Measurements from ENCODE around the gene NET1. TPM values are rescaled to one million over a fixed set of nuclear protein-coding genes. Genes with fewer than 3 reads are reported as not detected.
"Not testable (repeated sequence)": the region's sequence is repeated elsewhere in the genome, so short reads cannot be mapped to it uniquely, and the experiment has no call there.

The NET1 gene
- total RNA-seq, 1 donor from 2014 or later: 86.2 TPM

- intact Hi-C loops (cut with DNase I): no loop called here
- no peak for DNase-seq (ENCODE audit: low spot score)
- ATAC-seq: no peak
Observed at GRCh38 chr10:5393529-5393928, 18.8 kb upstream of the NET1 start.

- ATAC-seq: no peak
- no peak for DNase-seq (ENCODE audit: low spot score)
- intact Hi-C loops (cut with DNase I): no loop called here
Observed at GRCh38 chr10:5395168-5395567, 17.2 kb upstream of the NET1 start.

- DNase-seq (ENCODE audit: low spot score): no peak
- ATAC-seq: no peak
- intact Hi-C loops (cut with DNase I): no loop called here
Observed at GRCh38 chr10:5396556-5397300, 15.6 kb upstream of the NET1 start.

- intact Hi-C loops (cut with DNase I): no loop called here
- ATAC-seq (no peak), DNase-seq (ENCODE audit: low spot score) (no peak)
Observed at GRCh38 chr10:5399332-5399731, 13.0 kb upstream of the NET1 start.

- DNase-seq (ENCODE audit: low spot score) (no peak), ATAC-seq (no peak)
- intact Hi-C loops (cut with DNase I): no loop called here
Observed at GRCh38 chr10:5400468-5401240, 11.7 kb upstream of the NET1 start.

- ATAC-seq: no peak
- no peak for DNase-seq (ENCODE audit: low spot score)
- intact Hi-C loops (cut with DNase I): no loop called here
Observed at GRCh38 chr10:5402798-5403197, 9.6 kb upstream of the NET1 start.

- intact Hi-C loops (cut with DNase I): no loop called here
- ATAC-seq (no peak), DNase-seq (ENCODE audit: low spot score) (no peak)
Observed at GRCh38 chr10:5404208-5405041, 7.9 kb upstream of the NET1 start, which contains the start of gene TUBAL3. TSS of gene TUBAL3 (minus strand) at chr10:5404828. CDS start at chr10:5404792, 36 bp downstream.

- intact Hi-C loops (cut with DNase I): no loop called here
- no peak for ATAC-seq
- DNase-seq (ENCODE audit: low spot score): no peak
Observed at GRCh38 chr10:5406918-5407317, 5.4 kb upstream of the NET1 start.

GRCh38 chr10:5410787-5411186 is 1.6 kb upstream of the NET1 start:
- DNase-seq (ENCODE audit: low spot score); intact Hi-C loops (cut with DNase I); ATAC-seq: not testable (repeated sequence)

GRCh38 chr10:5411941-5412276 is 448 bp upstream of the NET1 start:
- intact Hi-C loops (cut with DNase I): no loop called here
- ATAC-seq (peak; percentile 38), DNase-seq (ENCODE audit: low spot score) (no peak)

- ATAC-seq (peak; percentile 22), DNase-seq (ENCODE audit: low spot score) (no peak)
- intact Hi-C loops (cut with DNase I): no loop called here
Observed at GRCh38 chr10:5413012-5413938, 918 bp downstream of the NET1 start.

GRCh38 chr10:5416981-5417380 is 4.6 kb downstream of the NET1 start:
- intact Hi-C loops (cut with DNase I): no loop called here
- ATAC-seq (no peak), DNase-seq (ENCODE audit: low spot score) (no peak)

GRCh38 chr10:5418584-5418983 is 6.2 kb downstream of the NET1 start:
- DNase-seq (ENCODE audit: low spot score): no peak
- no peak for ATAC-seq
- intact Hi-C loops (cut with DNase I): no loop called here

- intact Hi-C loops (cut with DNase I): no loop called here
- no peak for ATAC-seq
- DNase-seq (ENCODE audit: low spot score): no peak
Observed at GRCh38 chr10:5419466-5420094, 7.2 kb downstream of the NET1 start.

- ATAC-seq: no peak
- DNase-seq (ENCODE audit: low spot score): no peak
- intact Hi-C loops (cut with DNase I): no loop called here
Observed at GRCh38 chr10:5423771-5424170, 11.4 kb downstream of the NET1 start.

GRCh38 chr10:5424751-5425150 is 12.4 kb downstream of the NET1 start:
- DNase-seq (ENCODE audit: low spot score): no peak
- intact Hi-C loops (cut with DNase I): no loop called here

GRCh38 chr10:5428133-5428532 is 15.8 kb downstream of the NET1 start:
- no peak for DNase-seq (ENCODE audit: low spot score)
- no peak for ATAC-seq
- intact Hi-C loops (cut with DNase I): no loop called here

More at GRCh38 chr10:5424751-5425150, 12.4 kb downstream of the NET1 start:
- no peak for ATAC-seq

- DNase-seq (ENCODE audit: low spot score): no peak
- intact Hi-C loops (cut with DNase I): no loop called here
- ATAC-seq: no peak
Observed at GRCh38 chr10:5433182-5433581, 20.8 kb downstream of the NET1 start.

Measured in sciatic nerve (tissue), 2 donors.